22Rv1 (cell line): ENCODE measurements around the gene NARS2.

ENCODE experiments used
- ZFX ChIP-seq: fragments of 450-650 bp; IDR thresholded peaks from 2 replicates; pipeline ENCODE4 v1.6.1; 2017; ENCODE audit warnings: antibody characterized with exemption, borderline replicate concordance
- TF ChIP-seq, protein P1 (sequence below): fragments of 450-650 bp; IDR thresholded peaks from 2 replicates; pipeline ENCODE4 v1.5.1; 2017; ENCODE audit warnings: mild to moderate bottlenecking

DNA sequence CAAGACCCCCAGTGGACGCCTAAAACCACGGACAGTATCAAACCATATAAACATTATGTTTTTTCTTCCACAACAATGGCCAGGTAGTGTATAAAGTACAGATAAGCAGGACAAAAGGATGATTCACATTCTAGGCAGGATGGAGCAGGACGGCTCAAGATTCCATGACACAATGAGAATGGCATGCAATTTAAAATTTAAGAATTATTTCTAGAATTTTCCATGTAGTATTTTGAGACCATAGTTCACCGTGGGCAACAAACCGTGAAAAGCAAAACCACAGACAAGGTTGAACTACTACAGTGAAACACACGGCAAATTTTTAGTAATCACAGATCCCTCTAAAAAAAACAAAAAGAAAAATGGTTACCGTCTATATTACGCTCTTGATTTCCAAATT, 7.5 kb downstream of the NARS2 start:
- TF ChIP-seq, protein P1, sequence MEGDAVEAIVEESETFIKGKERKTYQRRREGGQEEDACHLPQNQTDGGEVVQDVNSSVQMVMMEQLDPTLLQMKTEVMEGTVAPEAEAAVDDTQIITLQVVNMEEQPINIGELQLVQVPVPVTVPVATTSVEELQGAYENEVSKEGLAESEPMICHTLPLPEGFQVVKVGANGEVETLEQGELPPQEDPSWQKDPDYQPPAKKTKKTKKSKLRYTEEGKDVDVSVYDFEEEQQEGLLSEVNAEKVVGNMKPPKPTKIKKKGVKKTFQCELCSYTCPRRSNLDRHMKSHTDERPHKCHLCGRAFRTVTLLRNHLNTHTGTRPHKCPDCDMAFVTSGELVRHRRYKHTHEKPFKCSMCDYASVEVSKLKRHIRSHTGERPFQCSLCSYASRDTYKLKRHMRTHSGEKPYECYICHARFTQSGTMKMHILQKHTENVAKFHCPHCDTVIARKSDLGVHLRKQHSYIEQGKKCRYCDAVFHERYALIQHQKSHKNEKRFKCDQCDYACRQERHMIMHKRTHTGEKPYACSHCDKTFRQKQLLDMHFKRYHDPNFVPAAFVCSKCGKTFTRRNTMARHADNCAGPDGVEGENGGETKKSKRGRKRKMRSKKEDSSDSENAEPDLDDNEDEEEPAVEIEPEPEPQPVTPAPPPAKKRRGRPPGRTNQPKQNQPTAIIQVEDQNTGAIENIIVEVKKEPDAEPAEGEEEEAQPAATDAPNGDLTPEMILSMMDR: no peak
- no peak for TF ChIP-seq ZFX
